GM12878 (cell line): Measurements from ENCODE around the gene SCYL1. TPM values are rescaled to one million over a fixed set of nuclear protein-coding genes. Genes with fewer than 3 reads are reported as not detected.

ENCODE experiments used
- ATAC-seq: fragments of 200-7000 bp; cut with Tn5 transposase; 3 replicates; pipeline ENCODE4 v1.9.1; 2020; ENCODE audit warnings: mild to moderate bottlenecking, moderate library complexity
- BruUV-seq: library from RNA; stranded (reverse); fragments of 400-500 nt; replicated peaks from 2 replicates; lab custom pipeline; 2021; lab: Mats Ljungman, UMichigan
- CTCF ChIA-PET: fragments of 300-600 bp; sonication (Branson Sonifier 250); formaldehyde crosslinking; extraction: SDS; loops from one replicate; lab custom pipeline; 2021; ENCODE audit warnings: inconsistent platforms; lab: Yijun Ruan, JAX
- POLR2A ChIA-PET: fragments of 350-600 bp; formaldehyde crosslinking; extraction: SDS; loops from one replicate; lab custom pipeline; 2021; ENCODE audit warnings: inconsistent platforms; lab: Charles Lee
- RAD21 ChIA-PET: fragments of 300-600 bp; sonication (Branson Sonifier 250); formaldehyde crosslinking; loops from one replicate; lab custom pipeline; 2023; ENCODE audit warnings: antibody characterized with exemption; ENCODE audit not compliant: unreplicated experiment; lab: Charles Lee
- SMC1A ChIA-PET: fragments of 300-600 bp; sonication (Branson Sonifier 250); formaldehyde crosslinking; loops from one replicate; lab custom pipeline; 2023; ENCODE audit not compliant: unreplicated experiment, uncharacterized antibody; lab: Charles Lee
- DNase-seq: peaks from one replicate; pipeline ENCODE4 v3.0.0-alpha.2; 2011; ENCODE audit warnings: low read depth, low spot score
- FAIRE-seq: peaks from 3 replicates; lab custom pipeline; 2011; peaks lifted over from hg19 to GRCh38; lab: Jason Lieb, UNC
- H2AFZ ChIP-seq: 2 replicates; pipeline ENCODE4 v1.6.0; 2011; ENCODE audit warnings: low read depth, low read length, control low read depth; ENCODE audit not compliant: control insufficient read depth
- H3K27ac ChIP-seq: 2 replicates; pipeline ENCODE4 v1.5.1; 2011; ENCODE audit warnings: control low read depth; ENCODE audit not compliant: control insufficient read depth, insufficient read depth
- H3K27me3 ChIP-seq, 2 experiments: replicated peaks in 1 of 2; 2 replicates each; pipeline versions ENCODE4 v1.6.0 to v1.6.1; 2011; ENCODE audit warnings: low read length in 1 of 2; ENCODE audit not compliant: control insufficient read depth in 2 of 2, insufficient read depth in 2 of 2
- H3K36me3 ChIP-seq, 2 experiments: 2 replicates each; pipeline ENCODE4 v1.5.1; 2011; ENCODE audit warnings: low read length in 1 of 2; ENCODE audit not compliant: control insufficient read depth in 2 of 2, insufficient read depth in 2 of 2
- H3K4me1 ChIP-seq: 2 replicates; pipeline ENCODE4 v1.6.1; 2011; ENCODE audit warnings: mild to moderate bottlenecking, low read length, moderate library complexity, mixed read lengths; ENCODE audit not compliant: control insufficient read depth, insufficient read depth
- H3K4me2 ChIP-seq: 2 replicates; pipeline ENCODE4 v1.6.0; 2011; ENCODE audit warnings: control low read depth; ENCODE audit not compliant: control insufficient read depth, insufficient read depth
- H3K4me3 ChIP-seq: fragments of 200-600 bp; sonication (generic); 2 replicates; pipeline ENCODE4 v1.5.1; 2016
- H3K79me2 ChIP-seq: 2 replicates; pipeline ENCODE4 v1.6.0; 2011; ENCODE audit warnings: low read length; ENCODE audit not compliant: control insufficient read depth, insufficient read depth
- H3K9ac ChIP-seq: 2 replicates; pipeline ENCODE4 v1.8.0; 2011; ENCODE audit warnings: low read length, control low read depth, mixed read lengths; ENCODE audit not compliant: control insufficient read depth, insufficient read depth
- H3K9me3 ChIP-seq: replicated peaks from 3 replicates; pipeline ENCODE4 v1.5.1; 2011; ENCODE audit warnings: mild to moderate bottlenecking, low read length; ENCODE audit not compliant: control insufficient read depth, insufficient read depth
- H4K20me1 ChIP-seq: 2 replicates; pipeline ENCODE4 v1.6.0; 2011; ENCODE audit not compliant: control insufficient read depth, insufficient read depth
- ATF3 ChIP-seq: IDR thresholded peaks from 2 replicates; pipeline ENCODE4 v1.6.1; 2011; ENCODE audit warnings: low read depth, mild to moderate bottlenecking, low read length, moderate library complexity, borderline replicate concordance; ENCODE audit errors: extremely low read depth
- BCL11A ChIP-seq: IDR thresholded peaks from 2 replicates; pipeline ENCODE4 v1.6.1; 2011; ENCODE audit warnings: low read depth, low read length
- BCL3 ChIP-seq: IDR thresholded peaks from 2 replicates; pipeline ENCODE4 v1.6.1; 2011; ENCODE audit warnings: borderline replicate concordance, low read depth, mild to moderate bottlenecking, moderate library complexity, low read length; ENCODE audit not compliant: insufficient read depth, poor library complexity, severe bottlenecking
- BCLAF1 ChIP-seq: fragments of 450-650 bp; IDR thresholded peaks from 2 replicates; pipeline ENCODE4 v1.6.1; 2017; ENCODE audit warnings: antibody characterized with exemption, mild to moderate bottlenecking, moderate library complexity
- FOXM1 ChIP-seq: IDR thresholded peaks from 2 replicates; pipeline ENCODE4 v1.6.1; 2012; ENCODE audit warnings: low read depth, mild to moderate bottlenecking, inconsistent platforms, low read length, moderate library complexity
- GATAD2B ChIP-seq: fragments of 450-650 bp; conservative IDR thresholded peaks from 2 replicates; pipeline ENCODE4 v1.6.1; 2017; ENCODE audit warnings: low read depth, mild to moderate bottlenecking, moderate library complexity
- HDGF ChIP-seq: fragments of 450-650 bp; IDR thresholded peaks from 2 replicates; pipeline ENCODE4 v1.6.1; 2016; ENCODE audit warnings: antibody characterized with exemption
- MTA2 ChIP-seq: fragments of 450-650 bp; IDR thresholded peaks from 2 replicates; pipeline ENCODE4 v1.6.1; 2016; ENCODE audit warnings: low read depth, mild to moderate bottlenecking, moderate library complexity
- REST ChIP-seq: IDR thresholded peaks from 2 replicates; pipeline ENCODE4 v1.6.1; 2012; ENCODE audit warnings: mild to moderate bottlenecking, low read depth, low read length
- SMC3 ChIP-seq: IDR thresholded peaks from 2 replicates; pipeline ENCODE4 v1.6.1; 2011; ENCODE audit warnings: low read length, improper control_type of control experiment, borderline replicate concordance
- ZNF207 ChIP-seq: fragments of 450-650 bp; IDR thresholded peaks from 2 replicates; pipeline ENCODE4 v1.6.1; 2014; ENCODE audit warnings: antibody characterized with exemption, mild to moderate bottlenecking, borderline replicate concordance
- ZSCAN29 ChIP-seq: fragments of 450-650 bp; IDR thresholded peaks from 2 replicates; pipeline ENCODE4 v1.6.1; 2017; ENCODE audit warnings: mild to moderate bottlenecking, moderate library complexity
- WGBS: methylation state at CpG from one replicate; pipeline ENCODE4 v1.1.6; 2016; ENCODE audit warnings: low lambda C conversion rate; ENCODE audit not compliant: insufficient replicate concordance, insufficient coverage; ENCODE audit errors: missing lambda C conversion rate; 5-methylcytosine and 5-hydroxymethylcytosine counted together
- in situ Hi-C: fragments of 300-500 bp; cut with MboI; formaldehyde crosslinking; loops from 9 replicates; pipeline ENCODE4 v1.14.3; 2018; ENCODE audit warnings: mixed read lengths
- intact Hi-C: fragments of 100-400 bp; cut with micrococcal nuclease; formaldehyde crosslinking; loops from one replicate; pipeline ENCODE4 v1.14.2; 2022; ENCODE audit not compliant: unreplicated experiment
- polyA plus RNA-seq, 11 experiments: library from polyadenylated mRNA; depleted of rRNA in 4 of 11; unstranded in 6 of 11; stranded (reverse) in 5 of 11; fragments of >200 nt; fragmentation: Nextera tagmentation in 4 of 11; fragmentation: Illumina TruSeq in 1 of 11; extraction: Ambion mirVana in 4 of 11; extraction: Trizol in 1 of 11; gene quantifications; 1 replicate in 1 of 11; 2 replicates in 10 of 11; pipeline versions ENCODE4 v1.2.1 to v1.2.3, GENCODE V29; 2011 to 2016; ENCODE audit warnings: inconsistent platforms in 2 of 11, missing spikeins in 2 of 11, low read depth in 1 of 11
- total RNA-seq, 4 experiments: library from RNA; depleted of rRNA in 3 of 4; stranded (reverse); fragments of >200 nt in 3 of 4; fragmentation: Illumina TruSeq in 1 of 4; extraction: Trizol in 1 of 4; gene quantifications; 2 replicates each; pipeline versions ENCODE4 v1.2.1 to v1.2.3, GENCODE V29; 2013 to 2021

Gene SCYL1
- total and polyA plus RNA-seq, 10 of the 15 experiments (the other 5 are each of a cell fraction or from before 2014, with no cell fraction given): 0.80 to 82.7 (median 51.2) TPM

- intact Hi-C loops (loop anchor here (1.0 to 5.0 kb wide), 4 partner anchors 21 to 115 kb away; partner anchors contain the start of genes NEAT1 and SLC25A45), in situ Hi-C loops (no loop called here)
- peak; percentile 71 for ATAC-seq
- Histone ChIP-seq H3K9me3 (no peaks in the 10 kb centered on the region), H4K20me1 (no peaks in the 10 kb centered on the region; the same call in 1 of the 2 replicates), H3K4me3 (peak overlapping the region; percentile 77), H3K4me1 (peaks cover 37% of the 10 kb centered on the region), H3K4me2 (peak overlapping the region; percentile 95), H2AFZ (no peak overlapping the region), H3K9ac (peak overlapping the region; percentile 100), H3K27me3 (no peaks in the 10 kb centered on the region), H3K36me3 (no peaks in the 10 kb centered on the region; a peak in 1 of 4 replicates), H3K27ac (peak overlapping the region; percentile 100), H3K79me2 (peaks cover 90% of the 10 kb centered on the region)
- CTCF ChIA-PET: interaction anchor here (0.5 to 27.9 kb wide), 10 partner anchors 8 to 134 kb away, joined by 3 to 728 read pairs (median 10); partner anchors contain the start of gene NEAT1
- SMC1A ChIA-PET: interaction anchor here (0.8 to 19.3 kb wide), 13 partner anchors 10 to 116 kb away, joined by 3 to 481 read pairs (median 4); partner anchors contain the start of gene NEAT1
- peak; percentile 54 for FAIRE-seq
- POLR2A ChIA-PET: interaction anchor here (0.6 to 16.2 kb wide), 17 partner anchors 9 to 583 kb away, joined by 3 to 429 read pairs (median 8); partner anchors contain the start of genes FAM89B and NEAT1
- peak; percentile 95 for DNase-seq
- RAD21 ChIA-PET: interaction anchor here (0.9 to 14.2 kb wide), 17 partner anchors 9 to 135 kb away, joined by 3 to 282 read pairs (median 5); partner anchors contain the start of gene NEAT1
- no TSS peak for BruUV-seq
- 2% methylated on average over 47 of the region's 61 CpGs for WGBS
- no peak for TF ChIP-seq BCLAF1
- 0 out of 2 replicates have a peak, but pooled peaks have one; percentile 22 for TF ChIP-seq HDGF
- no peak for TF ChIP-seq MTA2
- TF ChIP-seq FOXM1: no peak
- peak; percentile 79; the same call in 1 of the 2 replicates for TF ChIP-seq GATAD2B
- TF ChIP-seq ATF3: no peak
- peak; percentile 35; the same call in 1 of the 2 replicates for TF ChIP-seq REST
- TF ChIP-seq SMC3: peak; percentile 28
- no peak for TF ChIP-seq ZNF207
- no peak for TF ChIP-seq ZSCAN29
- peak; percentile 62 for TF ChIP-seq BCL3
- TF ChIP-seq BCL11A: peak; percentile 15; the same call in 1 of the 2 replicates
Measured at GRCh38 chr11:65497141-65498041, 27.5 kb upstream of the SCYL1 start.
